ENCODE measurements around the gene EXOSC5. TPM values are rescaled to one million over a fixed set of nuclear protein-coding genes. Genes with fewer than 3 reads are reported as not detected.
"Not testable (repeated sequence)": the region's sequence is repeated elsewhere in the genome, so short reads cannot be mapped to it uniquely, and the experiment has no call there.

The EXOSC5 gene
- total RNA-seq, 2 experiments from 2014 or later = 32.7 to 47.8 TPM

GRCh38 chr19:41435936-41436673 lies 38.9 kb upstream of the EXOSC5 start:
- POLR2A ChIA-PET = interaction anchor here (0.6 kb wide), 1 partner anchor 96 kb away, joined by 4 read pairs; no protein-coding TSS in a partner anchor
- DNase-seq = no peak

GRCh38 chr19:41435376-41435775 lies 38.2 kb upstream of the EXOSC5 start:
- POLR2A ChIA-PET = interaction anchor here (0.6 kb wide), 2 partner anchors 96 to 134 kb away, joined by 3 to 4 read pairs; no protein-coding TSS in a partner anchor
- Mint-ChIP-seq H3K36me3 (ENCODE audit: low read depth) (peaks cover 31% of the 10 kb centered on the region), H3K4me1 (peaks cover 18% of the 10 kb centered on the region)
- H3K27me3 Mint-ChIP-seq; H3K4me3 Mint-ChIP-seq; H3K9me3 Mint-ChIP-seq (ENCODE audit: low read depth); DNase-seq; H3K27ac Mint-ChIP-seq; ATAC-seq: not testable (repeated sequence)
- CTCF ChIA-PET = interaction anchor here (1.0 kb wide), 1 partner anchor 8 kb away, joined by 3 read pairs; the partner anchor contains the start of gene B3GNT8
- intact Hi-C loops (cut with DNase I, micrococcal nuclease) = loop anchor here in 1 of 2 experiments (5.0 kb wide), 1 partner anchor 123 kb away; the partner anchor contains the start of gene CCDC97

More at GRCh38 chr19:41435936-41436673, 38.9 kb upstream of the EXOSC5 start:
- H3K36me3 Mint-ChIP-seq (ENCODE audit: low read depth) = peaks cover 27% of the 10 kb centered on the region
- no peaks in the 10 kb centered on the region for H3K27me3 Mint-ChIP-seq
- no peaks in the 10 kb centered on the region for H3K9me3 Mint-ChIP-seq (ENCODE audit: low read depth)
- no peak for ATAC-seq
- H3K4me1 Mint-ChIP-seq = peaks cover 18% of the 10 kb centered on the region
- H3K4me3 Mint-ChIP-seq = no peak overlapping the region
- no peak overlapping the region for H3K27ac Mint-ChIP-seq
- intact Hi-C loops (cut with DNase I, micrococcal nuclease) = loop anchor here in 1 of 2 experiments (5.0 kb wide), 1 partner anchor 124 kb away; the partner anchor contains the start of gene CCDC97
- CTCF ChIA-PET = interaction anchor here (1.0 to 5.4 kb wide), 3 partner anchors 9 to 133 kb away, joined by 3 to 56 read pairs (median 6); partner anchors contain the start of gene B3GNT8

GRCh38 chr19:41434450-41434849 lies 37.3 kb upstream of the EXOSC5 start:
- Mint-ChIP-seq H3K27me3 (no peaks in the 10 kb centered on the region), H3K4me3 (no peak overlapping the region), H3K4me1 (peaks cover 13% of the 10 kb centered on the region), H3K27ac (no peak overlapping the region), H3K9me3 (ENCODE audit: low read depth) (no peaks in the 10 kb centered on the region), H3K36me3 (ENCODE audit: low read depth) (peaks cover 31% of the 10 kb centered on the region)
- ATAC-seq (no peak), DNase-seq (no peak)
- ChIA-PET CTCF (interaction anchor here (2.7 kb wide), 1 partner anchor 15 kb away, joined by 8 read pairs; no protein-coding TSS in a partner anchor), POLR2A (no interaction called here)
- intact Hi-C loops (cut with DNase I, micrococcal nuclease) = no loop called here

DNA sequence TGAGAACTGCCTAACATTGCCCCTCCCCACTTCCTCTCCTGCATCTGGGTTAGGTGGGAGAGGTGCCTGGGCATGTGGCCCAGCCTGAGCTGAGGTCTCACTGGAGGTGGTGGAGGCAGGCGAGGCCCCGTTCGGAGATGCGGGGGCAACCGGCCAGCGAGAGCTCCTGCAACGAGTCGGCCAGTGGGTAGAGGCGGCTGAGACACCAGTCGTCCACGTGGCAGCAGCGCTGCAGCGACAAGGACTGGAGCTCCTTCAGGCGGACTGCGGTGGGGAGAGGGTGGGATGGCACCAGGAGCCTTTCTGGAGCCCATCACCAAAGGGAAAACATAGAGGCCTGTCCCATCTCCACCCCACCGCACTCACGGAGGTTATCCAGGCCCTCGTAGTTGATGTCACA lies 36.0 kb upstream of the EXOSC5 start:
- no peaks in the 10 kb centered on the region for H3K9me3 Mint-ChIP-seq (ENCODE audit: low read depth)
- DNase-seq (no peak), ATAC-seq (no peak)
- peaks cover 33% of the 10 kb centered on the region for H3K36me3 Mint-ChIP-seq (ENCODE audit: low read depth)
- intact Hi-C loops (cut with DNase I, micrococcal nuclease) = no loop called here
- H3K4me1 Mint-ChIP-seq = peaks cover 13% of the 10 kb centered on the region
- H3K4me3 Mint-ChIP-seq = no peak overlapping the region
- ChIA-PET CTCF (interaction anchor here (2.7 kb wide), 1 partner anchor 16 kb away, joined by 8 read pairs; no protein-coding TSS in a partner anchor), POLR2A (no interaction called here)
- no peaks in the 10 kb centered on the region for H3K27me3 Mint-ChIP-seq
- no peak overlapping the region for H3K27ac Mint-ChIP-seq

DNA sequence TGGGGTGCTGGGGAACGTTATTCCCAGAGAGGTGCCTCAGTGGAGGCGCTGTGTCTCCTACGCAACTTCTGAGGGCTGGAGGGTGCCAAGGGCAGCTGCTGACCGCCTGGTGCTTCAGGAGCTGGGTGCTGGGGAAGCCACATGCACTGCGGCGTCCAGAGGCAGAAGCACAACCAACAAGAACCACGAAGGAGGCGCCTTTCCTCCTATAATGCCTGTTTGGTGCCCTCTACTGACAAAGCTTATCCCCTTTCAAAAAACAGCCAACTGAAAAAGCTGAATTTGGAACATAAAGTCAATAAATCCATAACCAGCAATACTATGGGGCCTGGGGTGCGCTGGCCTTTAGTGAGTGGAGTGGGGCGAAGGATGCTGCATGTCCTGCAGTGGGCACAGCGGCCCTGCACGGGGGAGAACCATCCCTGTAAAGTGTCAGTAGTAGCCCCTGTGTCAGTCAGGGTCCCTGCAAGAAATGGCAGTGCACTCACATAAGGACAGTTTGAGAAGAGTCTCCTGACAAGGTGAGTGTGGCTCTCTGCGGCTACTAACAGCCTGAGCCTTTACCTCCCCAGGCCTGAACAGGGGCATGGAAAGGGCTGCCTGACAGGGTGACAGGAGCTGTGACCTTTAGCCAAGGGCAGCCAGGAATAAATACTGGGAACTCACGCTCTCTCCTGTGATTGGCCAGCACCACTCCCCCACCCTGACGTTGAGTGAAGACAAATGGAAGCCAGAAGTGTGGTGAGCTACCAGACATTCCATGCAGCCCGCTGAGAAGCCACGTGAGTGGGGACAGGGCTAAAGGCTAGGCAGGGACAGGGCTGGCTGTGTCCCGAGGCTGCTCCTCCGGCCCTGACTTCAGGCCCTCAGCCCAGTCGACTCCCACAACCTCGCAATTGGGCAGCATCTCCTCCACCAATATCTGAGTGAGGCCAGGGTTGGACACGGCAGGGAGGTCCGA lies 34.5 kb upstream of the EXOSC5 start:
- DNase-seq (no peak), ATAC-seq (no peak)
- Mint-ChIP-seq H3K9me3 (ENCODE audit: low read depth) (no peaks in the 10 kb centered on the region), H3K4me3 (no peak overlapping the region), H3K27ac (no peak overlapping the region), H3K27me3 (no peaks in the 10 kb centered on the region), H3K4me1 (peaks cover 21% of the 10 kb centered on the region), H3K36me3 (ENCODE audit: low read depth) (peaks cover 28% of the 10 kb centered on the region)
- POLR2A ChIA-PET = interaction anchor here (0.6 kb wide), 1 partner anchor 13 kb away, joined by 6 read pairs; no protein-coding TSS in a partner anchor
- intact Hi-C loops (cut with DNase I, micrococcal nuclease) = no loop called here
- CTCF ChIA-PET = interaction anchor here (0.8 to 2.7 kb wide), 5 partner anchors 17 to 130 kb away, joined by 3 to 8 read pairs (median 3); no protein-coding TSS in a partner anchor

GRCh38 chr19:41430922-41431321 lies 33.8 kb upstream of the EXOSC5 start:
- Mint-ChIP-seq H3K9me3 (ENCODE audit: low read depth) (no peaks in the 10 kb centered on the region), H3K27me3 (no peaks in the 10 kb centered on the region), H3K4me3 (no peak overlapping the region), H3K27ac (no peak overlapping the region), H3K4me1 (peaks cover 18% of the 10 kb centered on the region), H3K36me3 (ENCODE audit: low read depth) (peaks cover 23% of the 10 kb centered on the region)
- intact Hi-C loops (cut with DNase I, micrococcal nuclease) = no loop called here
- POLR2A ChIA-PET = interaction anchor here (0.6 kb wide), 1 partner anchor 12 kb away, joined by 6 read pairs; no protein-coding TSS in a partner anchor
- no peak for DNase-seq
- ATAC-seq = no peak
- CTCF ChIA-PET = interaction anchor here (0.7 to 1.3 kb wide), 6 partner anchors 18 to 166 kb away, joined by 3 to 5 read pairs (median 3); no protein-coding TSS in a partner anchor

GRCh38 chr19:41428481-41428859 lies 31.3 kb upstream of the EXOSC5 start:
- POLR2A ChIA-PET = interaction anchor here (0.7 to 1.3 kb wide), 2 partner anchors 10 to 11 kb away, joined by 7 to 8 read pairs; partner anchors contain the start of gene DMAC2
- no peak for ATAC-seq
- intact Hi-C loops (cut with DNase I, micrococcal nuclease) = loop anchor here in 1 of 2 experiments (5.0 kb wide), 1 partner anchor 226 kb away; no protein-coding TSS in a partner anchor
- Mint-ChIP-seq H3K36me3 (ENCODE audit: low read depth) (peaks cover 21% of the 10 kb centered on the region), H3K9me3 (ENCODE audit: low read depth) (no peaks in the 10 kb centered on the region), H3K4me1 (peaks cover 18% of the 10 kb centered on the region), H3K4me3 (no peak overlapping the region), H3K27ac (no peak overlapping the region), H3K27me3 (no peaks in the 10 kb centered on the region)
- CTCF ChIA-PET = interaction anchor here (0.9 to 2.2 kb wide), 4 partner anchors 11 to 165 kb away, joined by 5 to 18 read pairs (median 6); partner anchors contain the start of gene DMAC2
- no peak for DNase-seq

DNA sequence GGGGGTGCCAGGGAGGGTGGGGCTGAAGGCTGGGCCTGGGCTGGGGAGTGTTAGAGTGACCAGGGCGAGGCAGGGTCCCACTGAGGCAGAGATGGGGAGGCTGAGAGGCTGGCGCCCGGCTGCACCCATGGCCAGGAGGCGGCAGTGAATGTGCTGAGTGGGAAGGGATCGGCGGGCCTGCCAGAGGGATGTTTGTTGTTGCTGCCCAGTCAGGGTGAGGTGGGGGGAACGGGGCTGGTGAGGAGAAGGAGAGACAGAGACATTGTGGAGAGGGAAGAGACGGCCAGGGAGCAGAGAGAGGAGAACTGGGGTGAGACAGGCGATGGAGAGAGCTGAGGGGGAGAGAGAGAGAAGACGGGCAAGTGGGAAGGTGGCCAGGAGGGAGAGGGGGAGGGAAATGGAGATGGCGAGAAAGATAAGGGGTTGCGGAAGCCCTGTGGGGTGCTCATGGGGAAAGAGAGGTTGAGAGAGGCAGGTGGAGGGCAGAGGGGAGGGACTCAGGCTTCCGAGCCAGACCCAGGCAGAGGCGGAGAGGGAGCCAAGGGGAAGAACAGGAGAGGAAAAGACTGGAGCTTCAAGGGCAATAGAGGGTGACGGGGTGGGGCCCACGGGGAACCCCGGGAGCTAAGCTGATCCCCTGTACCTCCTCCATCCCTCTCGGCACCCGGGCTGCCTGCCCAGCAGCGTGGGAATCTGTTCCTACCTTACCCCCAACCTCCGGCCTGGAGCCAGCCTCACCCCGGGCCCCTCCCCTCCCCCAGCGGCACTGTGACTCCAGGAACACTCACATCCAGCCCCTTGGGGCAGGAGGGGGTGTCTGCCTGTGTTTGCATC lies 30.7 kb upstream of the EXOSC5 start:
- H3K27me3 Mint-ChIP-seq = no peaks in the 10 kb centered on the region
- H3K36me3 Mint-ChIP-seq (ENCODE audit: low read depth) = peaks cover 18% of the 10 kb centered on the region
- DNase-seq (peak; percentile 38), ATAC-seq (peak; percentile 48)
- peak overlapping the region; percentile 73 for H3K27ac Mint-ChIP-seq
- ChIA-PET POLR2A (no interaction called here), CTCF (interaction anchor here (0.6 to 2.2 kb wide), 5 partner anchors 11 to 290 kb away, joined by 3 to 18 read pairs (median 6); partner anchors contain the start of gene DMAC2)
- H3K4me1 Mint-ChIP-seq = peaks cover 18% of the 10 kb centered on the region
- H3K4me3 Mint-ChIP-seq = peak overlapping the region; percentile 65
- intact Hi-C loops (cut with DNase I, micrococcal nuclease) = loop anchor here in 1 of 2 experiments (5.0 kb wide), 1 partner anchor 226 kb away; no protein-coding TSS in a partner anchor
- no peaks in the 10 kb centered on the region for H3K9me3 Mint-ChIP-seq (ENCODE audit: low read depth)

DNA sequence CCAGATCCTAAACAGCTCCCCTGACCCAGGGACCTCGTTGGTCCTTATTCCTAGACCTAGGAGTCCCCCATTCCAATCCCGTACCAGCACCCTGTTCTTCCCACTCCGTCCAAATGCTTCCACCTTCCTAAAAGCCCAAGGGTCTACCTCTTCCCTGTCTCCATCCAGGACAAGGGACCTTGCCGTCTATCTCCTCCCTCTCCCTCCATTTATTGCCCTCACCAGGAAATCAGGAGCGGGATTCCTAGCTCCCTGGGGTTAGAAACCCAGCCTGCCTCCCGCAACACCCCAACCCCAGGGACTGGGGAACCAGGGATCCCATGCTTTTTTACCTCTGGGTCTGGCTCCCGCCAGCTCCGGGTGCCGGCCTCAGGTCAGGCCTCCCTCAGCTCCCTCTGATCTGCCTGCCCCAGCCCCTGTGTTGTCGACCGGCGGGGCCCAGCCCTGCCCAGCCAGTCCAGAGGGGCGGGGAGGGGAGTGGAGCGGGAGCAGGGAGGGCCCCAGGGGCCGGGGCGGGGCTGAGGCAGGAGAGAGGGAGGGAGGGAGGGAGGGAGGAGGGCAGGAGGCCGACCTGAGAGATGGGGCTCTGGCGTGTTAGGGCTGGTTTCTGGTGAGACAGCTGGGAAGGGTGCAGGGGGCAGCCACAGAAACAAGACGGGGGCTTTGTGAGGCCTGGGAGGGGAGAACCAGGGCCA lies 29.9 kb upstream of the EXOSC5 start, which contains the start of gene B3GNT8:
TSS of gene B3GNT8 (minus strand) at position 423 of the 695 bp plus-strand sequence. CDS start 596 bp downstream, outside the sequence.
- H3K36me3 Mint-ChIP-seq (ENCODE audit: low read depth) = peaks cover 18% of the 10 kb centered on the region
- POLR2A ChIA-PET = no interaction called here
- peak; percentile 72 for ATAC-seq

More for the DNA sequence above, 29.9 kb upstream of the EXOSC5 start, which contains the start of gene B3GNT8:
- Mint-ChIP-seq H3K4me1 (peaks cover 18% of the 10 kb centered on the region), H3K4me3 (peak within 1 kb of the TSS; percentile 65), H3K27me3 (no peaks in the 10 kb centered on the region), H3K9me3 (ENCODE audit: low read depth) (no peaks in the 10 kb centered on the region), H3K27ac (peak within 1 kb of the TSS; percentile 73)
- intact Hi-C loops (cut with DNase I, micrococcal nuclease) = loop anchor here in 1 of 2 experiments (5.0 kb wide), 1 partner anchor 225 kb away; no protein-coding TSS in a partner anchor
- DNase-seq = peak; percentile 73
- CTCF ChIA-PET = interaction anchor here (0.7 to 1.8 kb wide), 2 partner anchors 9 to 22 kb away, joined by 3 to 6 read pairs; no protein-coding TSS in a partner anchor
